NCI-H1092 treated with DMSO at 0.1 percent for 48 hours (cell line): ENCODE results near the gene HPCA.
A peak's percentile ranks its signal among the peaks of the same experiment; 100 is the strongest.

Experiments used
- DNase-seq: peaks from one replicate; lab custom pipeline; 2025; lab: John Stamatoyannopoulos, UW

HPCA gene

DNA sequence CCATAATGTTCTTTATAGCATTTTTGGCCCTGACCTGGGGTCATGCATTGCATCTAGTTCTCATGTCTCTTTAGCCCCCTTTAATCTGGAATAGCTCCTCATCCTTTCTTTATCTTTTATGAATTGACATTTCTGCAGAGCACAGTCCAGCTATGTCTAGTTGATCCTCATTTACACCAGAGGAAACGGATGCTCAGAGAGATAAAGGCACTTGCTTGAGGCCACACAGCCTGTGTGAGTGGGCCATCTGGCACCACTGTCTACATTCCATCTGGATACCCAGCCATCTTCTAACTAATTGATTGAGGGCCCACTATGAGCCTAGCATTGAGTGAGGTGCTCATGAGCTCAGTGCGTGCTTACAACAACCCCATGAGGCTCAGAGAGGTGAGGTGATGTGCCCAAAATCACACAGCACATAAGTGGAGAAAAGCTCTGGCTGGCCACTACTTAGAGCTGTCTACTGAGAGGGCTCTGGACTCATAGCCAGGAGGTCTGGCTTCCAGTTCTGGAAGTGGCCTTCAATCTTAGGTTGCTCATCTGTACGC lies 3.5 kb downstream of the HPCA start:
- no peak for DNase-seq

GRCh38 chr1:32890516-32891240 lies 4.4 kb downstream of the HPCA start:
- DNase-seq, result no peak

DNA sequence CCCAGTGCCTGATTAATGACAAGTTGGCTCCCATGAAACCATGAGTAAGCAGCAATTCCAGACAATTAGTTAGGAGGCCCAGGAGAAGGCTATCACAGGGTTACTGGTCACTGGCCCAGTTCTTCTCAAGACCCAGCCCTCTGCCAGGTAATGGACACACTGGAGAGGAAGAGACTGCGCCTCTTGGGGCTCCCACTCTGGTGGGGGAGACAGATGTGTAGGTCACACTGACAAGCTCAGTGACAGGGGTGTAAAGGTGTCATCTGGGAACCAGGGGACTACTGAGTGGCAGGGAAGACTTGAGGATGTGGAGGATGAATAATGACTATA lies 4.9 kb downstream of the HPCA start:
- no peak for DNase-seq

- no peak for DNase-seq
Observed at GRCh38 chr1:32891630-32892029, 5.3 kb downstream of the HPCA start.

GRCh38 chr1:32892368-32893197 lies 6.3 kb downstream of the HPCA start:
- DNase-seq, result peak; percentile 74

- DNase-seq, result peak; percentile 74
Observed at GRCh38 chr1:32893198-32894018, 7.1 kb downstream of the HPCA start.

GRCh38 chr1:32894019-32894600 lies 7.8 kb downstream of the HPCA start:
- no peak for DNase-seq

DNA sequence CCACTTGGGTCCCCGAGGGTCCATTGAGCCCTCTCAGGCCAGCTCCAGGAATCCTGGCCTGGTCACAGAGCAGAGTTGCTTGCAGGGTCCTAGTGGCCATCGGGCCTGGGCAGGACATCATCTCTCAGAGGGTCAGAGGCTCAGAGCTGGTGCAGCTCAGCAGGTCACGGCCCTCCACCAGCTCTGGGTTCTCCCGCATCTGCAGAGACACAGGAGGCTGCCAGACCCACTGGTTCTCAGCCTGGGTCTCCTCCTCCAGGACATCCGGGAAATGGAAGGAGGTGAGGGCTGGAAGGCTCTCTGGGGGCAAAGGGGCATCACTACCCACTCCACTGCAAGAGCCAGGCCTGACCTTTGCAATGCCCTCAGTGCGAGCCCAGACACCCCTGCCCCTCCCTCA lies 8.4 kb downstream of the HPCA start:
- no peak for DNase-seq

GRCh38 chr1:32895325-32896215 lies 9.3 kb downstream of the HPCA start:
- DNase-seq, result no peak

GRCh38 chr1:32896451-32896850 lies 10.2 kb downstream of the HPCA start:
- no peak for DNase-seq

DNA sequence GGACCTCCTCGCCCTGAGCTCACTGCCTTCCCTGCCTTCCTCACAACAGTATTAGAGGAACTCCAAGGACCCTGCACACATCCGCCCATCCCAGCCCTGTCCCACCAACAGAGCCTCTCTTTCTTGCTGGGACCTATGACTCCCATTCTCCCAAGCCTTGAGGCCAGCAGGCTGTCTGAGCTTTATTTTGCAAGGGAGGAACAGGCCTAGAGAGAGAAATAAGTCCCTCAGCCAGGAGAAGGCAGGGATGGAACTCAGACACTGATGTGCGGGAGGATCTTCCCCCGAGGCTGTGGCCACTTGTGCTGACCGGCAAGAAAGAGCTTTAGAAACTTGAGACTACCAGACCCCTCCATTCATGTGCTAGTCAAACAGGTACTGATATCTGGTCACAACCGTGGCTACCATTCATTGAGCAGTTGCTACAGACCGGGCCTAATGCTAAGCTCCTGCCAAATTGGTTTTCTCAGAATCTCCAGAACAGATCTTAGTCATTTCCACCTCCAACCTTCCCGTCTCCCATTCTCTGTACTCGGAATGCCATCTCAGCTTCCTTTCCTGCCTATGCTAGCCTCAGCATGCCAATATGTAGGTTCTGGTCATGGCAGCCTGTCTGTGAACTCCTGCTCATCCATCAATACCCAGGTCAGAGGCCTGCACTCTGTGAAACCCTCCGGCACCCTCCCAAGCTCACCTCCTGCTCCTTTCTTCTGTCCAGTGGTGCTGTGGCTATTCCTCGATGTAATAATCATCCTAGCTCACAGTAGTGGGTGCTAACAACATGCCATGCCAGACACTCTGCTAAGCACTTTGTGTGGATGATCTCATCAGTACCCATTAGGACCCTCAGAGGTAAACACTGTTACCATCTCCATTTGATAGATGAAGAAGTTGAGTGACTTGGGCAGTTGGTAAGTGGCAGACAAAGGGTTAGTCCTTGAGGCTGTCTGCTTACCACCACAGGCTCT lies 11.1 kb downstream of the HPCA start:
- no peak for DNase-seq

- DNase-seq, result no peak
Observed at GRCh38 chr1:32898056-32898455, 11.8 kb downstream of the HPCA start.

- no peak for DNase-seq
Observed at GRCh38 chr1:32898958-32899357, 12.7 kb downstream of the HPCA start.

DNA sequence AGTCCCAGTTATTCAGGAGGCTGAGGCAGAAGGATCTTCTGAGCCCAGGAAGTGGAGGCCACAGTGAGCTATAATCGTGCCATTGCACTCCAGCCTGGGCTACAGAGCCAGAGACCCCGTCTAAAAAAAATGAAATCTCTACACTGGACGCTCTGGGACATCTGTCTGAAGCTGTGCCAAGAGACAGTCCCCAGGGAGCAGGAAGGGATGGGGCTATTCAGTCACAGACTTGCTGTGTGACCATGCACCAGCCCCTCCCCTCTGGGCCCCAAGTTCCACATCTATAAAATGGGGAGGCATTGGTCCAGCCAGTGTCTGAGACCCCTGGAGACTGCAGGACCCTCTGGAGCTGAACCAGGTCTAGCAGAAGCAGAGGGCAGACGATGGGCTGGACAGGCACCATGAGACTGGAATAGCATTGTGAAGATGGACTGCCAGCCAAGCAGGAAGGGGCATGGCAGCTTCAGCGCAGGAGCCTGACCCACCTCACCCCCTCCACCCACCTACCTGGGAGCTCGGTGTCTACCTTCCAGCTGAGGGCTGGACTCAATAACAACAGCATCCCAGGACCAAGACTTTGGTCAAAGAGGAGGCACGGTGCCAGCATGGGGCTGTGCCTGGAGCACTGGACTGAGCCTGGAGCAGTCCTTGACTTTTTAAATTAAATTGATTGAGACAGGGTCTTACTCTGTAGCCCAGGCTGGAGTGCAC lies 13.4 kb downstream of the HPCA start:
- no peak for DNase-seq

- no peak for DNase-seq
Observed at GRCh38 chr1:32900371-32900955, 14.2 kb downstream of the HPCA start.

GRCh38 chr1:32900956-32901822 lies 14.9 kb downstream of the HPCA start, which contains the start of gene TMEM54:
Gene TMEM54 (minus strand): TSS chr1:32901389. CDS start chr1:32901238, 151 bp downstream.
- DNase-seq, result no peak

DNA sequence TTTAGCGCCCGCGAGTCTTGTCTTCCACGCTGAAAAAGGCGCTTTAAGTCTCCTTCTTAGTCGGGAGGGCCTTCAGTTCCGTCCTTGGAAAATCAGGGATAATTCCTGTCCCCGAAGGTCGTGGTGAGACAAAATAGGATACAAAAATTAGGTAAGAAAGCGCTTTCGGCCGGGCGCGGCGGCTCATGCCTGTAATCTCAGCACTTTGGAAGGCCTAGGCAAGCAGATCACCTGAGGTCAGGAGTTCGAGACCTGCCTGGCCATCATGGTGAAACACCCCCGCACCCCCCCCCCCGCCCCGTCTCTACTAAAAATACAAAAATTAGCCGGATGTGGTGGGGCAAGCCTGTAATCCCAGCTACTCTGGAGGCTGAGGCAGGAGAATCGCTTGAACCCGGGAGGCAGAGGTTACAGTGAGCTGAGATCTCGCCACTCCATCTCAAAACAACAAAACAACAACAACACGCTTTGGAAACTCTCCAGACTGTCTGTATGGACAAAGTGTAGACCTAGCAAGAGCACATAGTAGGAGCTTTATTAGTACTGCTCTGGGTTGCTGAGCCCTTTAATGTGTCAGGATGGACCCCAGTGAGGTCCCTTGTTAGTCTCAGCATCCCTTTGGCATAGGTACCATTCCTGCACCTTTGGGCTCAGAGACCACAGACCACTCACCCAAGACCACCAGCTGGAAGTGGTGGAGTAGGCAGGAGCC lies 15.7 kb downstream of the HPCA start:
- DNase-seq, result no peak
